Astrocyte (in vitro differentiated cells and primary cell): Measurements from ENCODE around the gene ESRRB. TPM values are rescaled to one million over a fixed set of nuclear protein-coding genes. Genes with fewer than 3 reads are reported as not detected.

Source experiments
- DNase-seq: peaks from one replicate; pipeline ENCODE4 v3.0.0-alpha.2; 2010; ENCODE audit warnings: low read depth
- FAIRE-seq: peaks from 2 replicates; lab custom pipeline; 2011; peaks lifted over from hg19 to GRCh38; lab: Jason Lieb, UNC
- H2AFZ ChIP-seq: 2 replicates; pipeline ENCODE4 v1.6.0; 2012; ENCODE audit warnings: low read depth, low read length, inconsistent platforms
- H3K27ac ChIP-seq: 2 replicates; pipeline ENCODE4 v1.5.1; 2011; ENCODE audit warnings: low read depth, low read length, inconsistent platforms
- H3K27me3 ChIP-seq: 2 replicates; pipeline ENCODE4 v1.6.0; 2011; ENCODE audit warnings: low read length, inconsistent platforms; ENCODE audit not compliant: insufficient read depth
- H3K36me3 ChIP-seq: 2 replicates; pipeline ENCODE4 v1.5.1; 2011; ENCODE audit warnings: low read length, inconsistent platforms; ENCODE audit not compliant: insufficient read depth
- H3K4me1 ChIP-seq: 2 replicates; pipeline ENCODE4 v1.5.1; 2011; ENCODE audit warnings: low read length, inconsistent platforms; ENCODE audit not compliant: insufficient read depth
- H3K4me2 ChIP-seq: 2 replicates; pipeline ENCODE4 v1.6.0; 2012; ENCODE audit warnings: low read length, inconsistent platforms
- H3K4me3 ChIP-seq: 2 replicates; pipeline ENCODE4 v1.5.1; 2011; ENCODE audit warnings: low read depth, mild to moderate bottlenecking, low read length, inconsistent platforms; ENCODE audit not compliant: insufficient read depth
- H3K79me2 ChIP-seq: 2 replicates; pipeline ENCODE4 v1.6.0; 2012; ENCODE audit warnings: mild to moderate bottlenecking, low read length, inconsistent platforms; ENCODE audit not compliant: insufficient read depth
- H3K9ac ChIP-seq: 2 replicates; pipeline ENCODE4 v1.6.0; 2012; ENCODE audit warnings: mild to moderate bottlenecking, low read length, inconsistent platforms
- H3K9me3 ChIP-seq: 2 replicates; pipeline ENCODE4 v1.5.1; 2012; ENCODE audit warnings: low read depth, mild to moderate bottlenecking, low read length, inconsistent platforms; ENCODE audit not compliant: insufficient read depth
- H4K20me1 ChIP-seq: 2 replicates; pipeline ENCODE4 v1.6.0; 2012; ENCODE audit warnings: low read length, inconsistent platforms; ENCODE audit not compliant: insufficient read depth
- H3K27ac Mint-ChIP-seq: one replicate; pipeline ENCODE4 v1.8.0; 2021; ENCODE audit warnings: mild to moderate bottlenecking, mixed read lengths; ENCODE audit not compliant: unreplicated experiment
- H3K27me3 Mint-ChIP-seq: one replicate; pipeline ENCODE4 v1.8.0; 2021; ENCODE audit warnings: low read depth, mixed read lengths; ENCODE audit not compliant: unreplicated experiment
- H3K36me3 Mint-ChIP-seq: one replicate; pipeline ENCODE4 v1.8.0; 2021; ENCODE audit warnings: low read depth, mixed read lengths; ENCODE audit not compliant: unreplicated experiment
- H3K4me1 Mint-ChIP-seq: one replicate; pipeline ENCODE4 v1.8.0; 2021; ENCODE audit warnings: low read depth, mixed read lengths; ENCODE audit not compliant: unreplicated experiment
- H3K4me3 Mint-ChIP-seq: one replicate; pipeline ENCODE4 v1.8.0; 2021; ENCODE audit warnings: mild to moderate bottlenecking, moderate library complexity, mixed read lengths; ENCODE audit not compliant: unreplicated experiment
- H3K9me3 Mint-ChIP-seq: one replicate; pipeline ENCODE4 v1.8.0; 2021; ENCODE audit warnings: mild to moderate bottlenecking, mixed read lengths; ENCODE audit not compliant: unreplicated experiment
- EZH2 ChIP-seq: IDR thresholded peaks from 2 replicates; pipeline ENCODE4 v1.6.1; 2012; ENCODE audit warnings: mild to moderate bottlenecking, low read length, inconsistent platforms; ENCODE audit not compliant: insufficient read depth
- total RNA-seq: library from RNA; stranded (reverse); gene quantifications from 2 replicates; pipeline ENCODE4 v1.2.1, GENCODE V29; 2021
- TF ChIP-seq, protein P1 (sequence below): IDR thresholded peaks from 2 replicates; pipeline ENCODE4 v1.5.1; 2011; ENCODE audit warnings: low read depth, mild to moderate bottlenecking, inconsistent platforms, low read length, moderate library complexity; ENCODE audit not compliant: insufficient read depth

ESRRB gene
- total RNA-seq, 1 donor from 2014 or later: not detected

DNA sequence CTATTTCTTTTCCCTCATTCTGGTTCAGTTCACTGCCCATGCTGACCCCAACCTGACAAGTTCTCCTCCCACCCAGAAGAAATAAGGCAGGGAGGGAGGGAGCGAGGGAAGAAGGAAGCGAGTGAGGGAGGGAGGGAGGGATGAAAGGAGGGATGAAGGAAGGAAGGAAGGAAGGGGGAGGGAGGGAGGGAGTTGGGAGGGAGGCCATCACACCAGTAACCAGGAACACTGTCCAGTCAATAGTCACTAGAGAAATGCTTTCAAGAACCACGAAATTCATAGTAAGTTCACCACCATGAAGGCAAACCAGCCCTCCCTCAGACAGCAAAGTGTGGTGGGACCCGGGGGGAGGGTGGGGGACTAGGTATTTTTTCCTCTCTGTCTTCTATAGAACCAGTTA lies 142.4 kb downstream of the ESRRB start:
- Mint-ChIP-seq H3K27ac (no peak overlapping the region), H3K36me3 (peaks cover 4% of the 10 kb centered on the region), H3K9me3 (peaks cover 2% of the 10 kb centered on the region), H3K27me3 (peaks cover 12% of the 10 kb centered on the region), H3K4me1 (no peaks in the 10 kb centered on the region), H3K4me3 (no peak overlapping the region)
- H3K36me3 ChIP-seq: no peaks in the 10 kb centered on the region
- H3K4me1 ChIP-seq: no peaks in the 10 kb centered on the region
- H3K9ac ChIP-seq: no peak overlapping the region
- TF ChIP-seq EZH2: no peak
- TF ChIP-seq, protein P1, sequence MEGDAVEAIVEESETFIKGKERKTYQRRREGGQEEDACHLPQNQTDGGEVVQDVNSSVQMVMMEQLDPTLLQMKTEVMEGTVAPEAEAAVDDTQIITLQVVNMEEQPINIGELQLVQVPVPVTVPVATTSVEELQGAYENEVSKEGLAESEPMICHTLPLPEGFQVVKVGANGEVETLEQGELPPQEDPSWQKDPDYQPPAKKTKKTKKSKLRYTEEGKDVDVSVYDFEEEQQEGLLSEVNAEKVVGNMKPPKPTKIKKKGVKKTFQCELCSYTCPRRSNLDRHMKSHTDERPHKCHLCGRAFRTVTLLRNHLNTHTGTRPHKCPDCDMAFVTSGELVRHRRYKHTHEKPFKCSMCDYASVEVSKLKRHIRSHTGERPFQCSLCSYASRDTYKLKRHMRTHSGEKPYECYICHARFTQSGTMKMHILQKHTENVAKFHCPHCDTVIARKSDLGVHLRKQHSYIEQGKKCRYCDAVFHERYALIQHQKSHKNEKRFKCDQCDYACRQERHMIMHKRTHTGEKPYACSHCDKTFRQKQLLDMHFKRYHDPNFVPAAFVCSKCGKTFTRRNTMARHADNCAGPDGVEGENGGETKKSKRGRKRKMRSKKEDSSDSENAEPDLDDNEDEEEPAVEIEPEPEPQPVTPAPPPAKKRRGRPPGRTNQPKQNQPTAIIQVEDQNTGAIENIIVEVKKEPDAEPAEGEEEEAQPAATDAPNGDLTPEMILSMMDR: no peak
- H3K9me3 ChIP-seq: no peaks in the 10 kb centered on the region
- DNase-seq (no peak), FAIRE-seq (no peak)
- no peak overlapping the region for H3K27ac ChIP-seq
- H3K4me3 ChIP-seq: no peak overlapping the region
- H3K79me2 ChIP-seq: no peaks in the 10 kb centered on the region
- no peak overlapping the region for H3K4me2 ChIP-seq
- H3K27me3 ChIP-seq: no peaks in the 10 kb centered on the region
- H4K20me1 ChIP-seq: no peaks in the 10 kb centered on the region
- no peak overlapping the region for H2AFZ ChIP-seq

- H3K27me3 Mint-ChIP-seq: peaks cover 12% of the 10 kb centered on the region
- H3K4me2 ChIP-seq: no peak overlapping the region
- H3K27ac Mint-ChIP-seq: no peak overlapping the region
- no peak overlapping the region for H2AFZ ChIP-seq
- no peaks in the 10 kb centered on the region for H3K36me3 Mint-ChIP-seq
- H3K9me3 ChIP-seq: no peaks in the 10 kb centered on the region
- peaks cover 4% of the 10 kb centered on the region for H3K9me3 Mint-ChIP-seq
- H3K4me1 Mint-ChIP-seq: no peaks in the 10 kb centered on the region
- no peaks in the 10 kb centered on the region for H3K27me3 ChIP-seq
- no peaks in the 10 kb centered on the region for H3K4me1 ChIP-seq
- no peak overlapping the region for H3K9ac ChIP-seq
- FAIRE-seq: no peak
- H3K4me3 Mint-ChIP-seq: no peak overlapping the region
- no peak for DNase-seq
- no peaks in the 10 kb centered on the region for H4K20me1 ChIP-seq
- no peak overlapping the region for H3K27ac ChIP-seq
- no peaks in the 10 kb centered on the region for H3K36me3 ChIP-seq
- TF ChIP-seq, protein P1: no peak
- TF ChIP-seq EZH2: no peak
- H3K4me3 ChIP-seq: no peak overlapping the region
- H3K79me2 ChIP-seq: no peaks in the 10 kb centered on the region
Observed at GRCh38 chr14:76525106-76525821, 149.3 kb downstream of the ESRRB start.

DNA sequence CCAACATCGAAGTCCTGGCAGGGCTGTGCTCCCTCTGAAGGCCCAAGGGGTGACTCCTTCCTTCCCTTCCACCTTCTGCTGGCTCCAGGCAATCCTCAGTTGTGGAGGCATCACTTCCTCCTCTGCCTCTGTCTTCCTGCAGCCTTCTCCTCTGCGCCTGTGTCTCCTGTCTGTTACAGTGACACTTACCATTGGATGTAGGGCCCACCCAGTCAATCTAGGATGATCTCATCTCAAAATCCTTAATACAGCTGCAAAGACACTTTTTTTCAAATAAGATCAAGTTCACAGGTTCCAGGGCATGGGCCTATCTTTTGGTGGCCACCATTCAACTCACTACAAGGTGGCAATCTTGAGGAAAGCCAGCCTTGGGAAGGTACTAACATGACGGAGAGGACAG lies 155.1 kb downstream of the ESRRB start:
- TF ChIP-seq, protein P1: no peak
- no peak for TF ChIP-seq EZH2
- no peak overlapping the region for H3K4me3 ChIP-seq
- H3K36me3 ChIP-seq: no peaks in the 10 kb centered on the region
- no peaks in the 10 kb centered on the region for H3K36me3 Mint-ChIP-seq
- no peaks in the 10 kb centered on the region for H3K27me3 ChIP-seq
- no peaks in the 10 kb centered on the region for H4K20me1 ChIP-seq
- H3K4me1 ChIP-seq: no peaks in the 10 kb centered on the region
- H3K9me3 ChIP-seq: no peaks in the 10 kb centered on the region
- no peaks in the 10 kb centered on the region for H3K4me1 Mint-ChIP-seq
- no peaks in the 10 kb centered on the region for H3K79me2 ChIP-seq
- H3K4me3 Mint-ChIP-seq: no peak overlapping the region
- DNase-seq: no peak
- H3K27me3 Mint-ChIP-seq: peaks cover 15% of the 10 kb centered on the region
- H3K27ac ChIP-seq: no peak overlapping the region
- peaks cover 2% of the 10 kb centered on the region for H3K9me3 Mint-ChIP-seq
- H3K27ac Mint-ChIP-seq: no peak overlapping the region
- FAIRE-seq: no peak
- H3K9ac ChIP-seq: no peak overlapping the region
- H2AFZ ChIP-seq: no peak overlapping the region
- no peak overlapping the region for H3K4me2 ChIP-seq
